A549 (cell line): Measurements from ENCODE around the gene ACAA1. TPM values are rescaled to one million over a fixed set of nuclear protein-coding genes. Genes with fewer than 3 reads are reported as not detected.
A peak's percentile ranks its signal among the peaks of the same experiment; 100 is the strongest.

Experiments
- ATAC-seq, 2 experiments: fragments of 200-7000 bp in 1 of 2; fragments of >200 bp in 1 of 2; cut with Nextera tagmentation in 1 of 2; cut with Tn5 transposase in 1 of 2; 3 replicates each; pipeline versions ENCODE4 v1.8.0 to v1.9.1; 2018 to 2020; ENCODE audit warnings: mild to moderate bottlenecking in 1 of 2, moderate library complexity in 1 of 2
- CTCF ChIA-PET: fragments of 300-600 bp; sonication (Branson Sonifier 250); formaldehyde crosslinking; extraction: SDS; loops from one replicate; lab custom pipeline; 2021; ENCODE audit warnings: antibody characterized with exemption, inconsistent platforms; lab: Yijun Ruan, JAX
- POLR2A ChIA-PET: fragments of 350-600 bp; formaldehyde crosslinking; extraction: SDS; loops from one replicate; lab custom pipeline; 2021; ENCODE audit warnings: antibody characterized with exemption, inconsistent platforms; lab: Yijun Ruan, JAX
- DNase-seq, 2 experiments: peaks; one replicate each; pipeline versions ENCODE4 v3.0.0 to v3.0.0-alpha.2; 2011 to 2016; ENCODE audit warnings: low read depth in 1 of 2, low spot score in 1 of 2
- FAIRE-seq: peaks from 2 replicates; lab custom pipeline; 2011; peaks lifted over from hg19 to GRCh38; lab: Jason Lieb, UNC
- H3K27ac ChIP-seq, 2 experiments: fragments of >200 bp; sonication (Bioruptor Twin); formaldehyde crosslinking; 3 replicates each; pipeline ENCODE4 v1.5.1; 2016 to 2017
- H3K4me1 ChIP-seq: fragments of >200 bp; sonication (Bioruptor Twin); formaldehyde crosslinking; 3 replicates; pipeline ENCODE4 v1.6.1; 2016
- H3K4me2 ChIP-seq: fragments of >200 bp; sonication (Bioruptor Twin); formaldehyde crosslinking; 3 replicates; pipeline ENCODE4 v1.6.1; 2016
- H3K4me3 ChIP-seq: fragments of >200 bp; sonication (Bioruptor Twin); formaldehyde crosslinking; 3 replicates; pipeline ENCODE4 v1.5.1; 2016
- H3K9me3 ChIP-seq: fragments of >200 bp; sonication (Bioruptor Twin); formaldehyde crosslinking; 3 replicates; pipeline ENCODE4 v1.6.1; 2016
- CHD4 ChIP-seq: fragments of 200-600 bp; sonication (generic); IDR thresholded peaks from 2 replicates; pipeline ENCODE4 v1.6.1; 2016; ENCODE audit warnings: antibody characterized with exemption, mild to moderate bottlenecking, borderline replicate concordance
- CTCF ChIP-seq: fragments of >200 bp; sonication (Bioruptor Twin); formaldehyde crosslinking; IDR thresholded peaks from 3 replicates; pipeline ENCODE4 v1.5.1; 2016
- EHMT2 ChIP-seq: fragments of 200-600 bp; sonication (generic); IDR thresholded peaks from 2 replicates; pipeline ENCODE4 v1.6.1; 2016; ENCODE audit warnings: antibody characterized with exemption, low read depth, mild to moderate bottlenecking, moderate library complexity
- EP300 ChIP-seq, 2 experiments: fragments of >200 bp; sonication (Bioruptor Twin); formaldehyde crosslinking; IDR thresholded peaks; 2 replicates in 1 of 2; 3 replicates in 1 of 2; pipeline ENCODE4 v1.6.1; 2016 to 2017
- HOXB13 ChIP-seq: fragments of 250-450 bp; sonication (Bioruptor Pico); IDR thresholded peaks from 2 replicates; pipeline ENCODE4 v1.5.0; 2020; ENCODE audit warnings: low read depth, mild to moderate bottlenecking, moderate library complexity
- HOXB5 ChIP-seq: fragments of 250-450 bp; sonication (Bioruptor Pico); IDR thresholded peaks from 2 replicates; pipeline ENCODE4 v1.5.0; 2020; ENCODE audit warnings: mild to moderate bottlenecking, moderate library complexity
- JUN ChIP-seq, 2 experiments: fragments of >200 bp; sonication (Bioruptor Twin); formaldehyde crosslinking; IDR thresholded peaks; 2 replicates in 1 of 2; 3 replicates in 1 of 2; pipeline ENCODE4 v1.6.1; 2016 to 2017
- KDM5A ChIP-seq: fragments of 200-600 bp; sonication (generic); IDR thresholded peaks from 2 replicates; pipeline ENCODE4 v1.6.1; 2016; ENCODE audit warnings: antibody characterized with exemption, mild to moderate bottlenecking
- MAFK ChIP-seq: fragments of 450-650 bp; IDR thresholded peaks from 2 replicates; pipeline ENCODE4 v1.6.1; 2014; ENCODE audit not compliant: partially characterized antibody
- MAX ChIP-seq: IDR thresholded peaks from 2 replicates; pipeline ENCODE4 v1.6.1; 2012
- NPAS2 ChIP-seq: fragments of 250-450 bp; sonication (Bioruptor Pico); IDR thresholded peaks from 2 replicates; pipeline ENCODE4 v1.8.0; 2022; ENCODE audit warnings: mild to moderate bottlenecking, moderate library complexity, borderline replicate concordance
- NR3C1 ChIP-seq: fragments of >200 bp; sonication (Bioruptor Twin); formaldehyde crosslinking; IDR thresholded peaks from 3 replicates; pipeline ENCODE4 v1.6.1; 2017
- RAD21 ChIP-seq, 2 experiments: fragments of >200 bp in 1 of 2; sonication (Bioruptor Twin) in 1 of 2; formaldehyde crosslinking in 1 of 2; IDR thresholded peaks in 1 of 2; conservative IDR thresholded peaks in 1 of 2; 2 replicates in 1 of 2; 3 replicates in 1 of 2; pipeline ENCODE4 v1.6.1; 2012 to 2018; ENCODE audit warnings: inconsistent platforms in 1 of 2
- RFX5 ChIP-seq: fragments of 450-650 bp; IDR thresholded peaks from 2 replicates; pipeline ENCODE4 v1.7.1; 2014; ENCODE audit warnings: antibody characterized with exemption, mild to moderate bottlenecking, moderate library complexity
- SMC3 ChIP-seq: fragments of >200 bp; sonication (Bioruptor Twin); formaldehyde crosslinking; IDR thresholded peaks from 3 replicates; pipeline ENCODE4 v1.6.1; 2018; ENCODE audit warnings: inconsistent platforms
- SREBF2 ChIP-seq: fragments of 450-650 bp; IDR thresholded peaks from 2 replicates; pipeline ENCODE4 v1.6.1; 2014; ENCODE audit warnings: mild to moderate bottlenecking, moderate library complexity
- USF2 ChIP-seq: fragments of 450-650 bp; IDR thresholded peaks from 2 replicates; pipeline ENCODE4 v1.6.1; 2014; ENCODE audit warnings: antibody characterized with exemption
- WGBS: methylation state at CpG from one replicate; pipeline ENCODE4 v1.1.6; 2017; ENCODE audit errors: missing lambda C conversion rate; 5-methylcytosine and 5-hydroxymethylcytosine counted together
- polyA plus RNA-seq, 4 experiments: library from polyadenylated mRNA; depleted of rRNA in 3 of 4; stranded (reverse); fragments of >200 nt; fragmentation: RNase III in 1 of 4; extraction: RNeasy Plus Mini Kit Qiagen cat#74134 plus additional on column Dnase treatment in 1 of 4; gene quantifications; 2 replicates in 3 of 4; 3 replicates in 1 of 4; pipeline ENCODE4 v1.2.3, GENCODE V29; 2011 to 2017

Gene ACAA1
- polyA plus RNA-seq, 2 of the 4 experiments (the other 2 are of a cell fraction) = 36.8 to 53.2 TPM

DNA sequence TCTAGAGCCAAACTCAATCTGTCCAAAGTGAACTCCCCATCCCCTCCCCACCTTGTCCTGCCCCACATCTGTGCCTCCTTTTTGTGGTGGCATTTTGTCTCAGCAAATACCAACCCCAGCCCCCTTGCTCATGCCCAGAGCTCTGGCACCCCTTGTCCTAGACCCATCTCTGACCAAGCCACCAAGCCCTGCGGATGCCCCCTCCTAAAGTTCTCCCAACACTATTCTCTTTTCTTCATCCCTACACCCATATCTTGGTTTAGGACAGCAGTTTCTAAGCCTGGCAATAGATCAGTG, 17.7 kb downstream of the ACAA1 start (continued):
- TF ChIP-seq EP300 (IDR thresholded peaks at IDR 0.05) = no peak
- TF ChIP-seq CHD4 = no peak
- no peak for TF ChIP-seq USF2
- TF ChIP-seq, all 56 proteins: peak for 0

GRCh38 chr3:38118421-38119247, 18.3 kb downstream of the ACAA1 start:
- CTCF ChIA-PET = interaction anchor here (0.6 to 2.7 kb wide), 15 partner anchors 10 to 357 kb away, joined by 3 to 17 read pairs (median 3); partner anchors contain the start of gene XYLB
- WGBS = 91% methylated on average over 13 of the region's 13 CpGs

DNA sequence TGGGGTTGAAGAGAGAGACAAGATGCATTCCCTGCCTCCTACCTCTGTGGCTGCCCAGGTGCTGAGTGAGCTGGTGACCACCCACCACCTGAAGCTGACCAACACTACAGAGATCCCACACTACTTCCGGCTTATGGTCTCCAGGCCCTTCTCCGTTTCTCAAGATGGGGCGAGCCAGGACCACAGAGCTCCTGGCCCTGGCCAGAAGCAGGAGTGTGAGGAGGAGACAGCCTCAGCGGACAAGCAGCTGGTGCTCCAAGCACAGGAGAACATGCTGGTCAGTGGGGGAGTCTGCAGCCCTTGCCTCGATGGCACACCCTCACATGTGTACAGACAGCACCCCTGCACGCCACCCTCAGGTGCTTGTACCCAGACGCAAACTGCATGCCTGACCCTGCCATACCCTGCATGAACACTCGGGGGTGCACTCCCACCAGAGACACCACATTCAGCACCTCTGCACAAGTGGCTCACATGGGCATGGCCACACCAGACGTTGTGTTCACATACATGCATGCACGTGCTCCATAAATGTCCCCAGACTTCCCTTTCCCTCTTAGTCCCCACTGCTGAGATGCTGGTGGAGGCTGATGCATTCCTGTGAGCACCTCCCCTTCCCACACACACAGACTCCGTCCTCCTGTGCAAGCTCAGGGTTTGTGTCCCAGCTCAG, 19.0 kb downstream of the ACAA1 start:
- 65% methylated on average over 11 of the region's 11 CpGs for WGBS
- no peak overlapping the region for H3K4me2 ChIP-seq
- TF ChIP-seq RAD21 (conservative IDR thresholded peaks at IDR 0.05 in 1 of 2, IDR thresholded peaks at IDR 0.05 in 1 of 2) = peak; percentile 52 to 80
- TF ChIP-seq KDM5A = no peak
- peak; percentile 50 for TF ChIP-seq CTCF
- TF ChIP-seq EHMT2 = no peak
- peak; percentile 25; the same call in 1 of the 2 replicates for TF ChIP-seq MAX
- TF ChIP-seq RFX5 = no peak
- TF ChIP-seq SMC3 = peak; percentile 41; the same call in 2 of the 3 replicates
- TF ChIP-seq, all 56 proteins: peak for 4
- ChIA-PET POLR2A (interaction anchor here (2.6 kb wide), 1 partner anchor 19 kb away, joined by 12 read pairs; the partner anchor contains the start of gene ACAA1), CTCF (interaction anchor here (0.6 to 3.2 kb wide), 28 partner anchors 8 to 362 kb away, joined by 3 to 17 read pairs (median 4); partner anchors contain the start of genes ACAA1 and XYLB)
- ATAC-seq (peak; percentile 68 to 84), FAIRE-seq (no peak), DNase-seq (peak; percentile 59 to 66)
- no peak overlapping the region for H3K4me3 ChIP-seq
- H3K4me1 ChIP-seq = no peaks in the 10 kb centered on the region
- no peaks in the 10 kb centered on the region for H3K9me3 ChIP-seq
- H3K27ac ChIP-seq = no peak overlapping the region

More at GRCh38 chr3:38118421-38119247, 18.3 kb downstream of the ACAA1 start:
- DNase-seq (no peak), FAIRE-seq (no peak), ATAC-seq (no peak)
- no peaks in the 10 kb centered on the region for H3K9me3 ChIP-seq
- no peaks in the 10 kb centered on the region for H3K4me1 ChIP-seq
- TF ChIP-seq EHMT2 = no peak
- no peak for TF ChIP-seq MAFK
- no peak for TF ChIP-seq SREBF2
- TF ChIP-seq JUN (IDR thresholded peaks at IDR 0.05) = no peak
- TF ChIP-seq HOXB5 (CRISPR knock-in tag) = no peak
- no peak for TF ChIP-seq NPAS2 (CRISPR knock-in tag)
- no peak for TF ChIP-seq NR3C1
- TF ChIP-seq HOXB13 (CRISPR knock-in tag) = no peak
- no peak overlapping the region for H3K27ac ChIP-seq
- no peak overlapping the region for H3K4me3 ChIP-seq
- H3K4me2 ChIP-seq = no peak overlapping the region
- POLR2A ChIA-PET = no interaction called here
